Lung (tissue), 12 donors: ENCODE data around the gene RALGPS2. TPM values are rescaled to one million over a fixed set of nuclear protein-coding genes. Genes with fewer than 3 reads are reported as not detected.

Source experiments
- ATAC-seq: fragments of 200-7000 bp; cut with Tn5 transposase; one replicate; pipeline ENCODE4 v1.9.1; 2020; ENCODE audit warnings: moderate number of reproducible peaks; ENCODE audit not compliant: insufficient read depth, low FRiP score
- DNase-seq, 3 donors: peaks; one replicate each; pipeline ENCODE4 v3.0.0-alpha.2; 2013 to 2017
- H3K27ac ChIP-seq, 2 donors: one replicate each; pipeline ENCODE4 v1.5.1; 2013; ENCODE audit warnings: mild to moderate bottlenecking in 2 of 2, moderate library complexity in 2 of 2, control low read depth in 1 of 2, inconsistent platforms in 1 of 2, low read depth in 1 of 2, low read length in 1 of 2
- H3K27me3 ChIP-seq, 3 donors: one replicate each; pipeline ENCODE4 v1.5.1; 2013; ENCODE audit warnings: low read length in 2 of 3; ENCODE audit not compliant: control insufficient read depth in 3 of 3, insufficient read depth in 3 of 3
- H3K36me3 ChIP-seq, 4 donors: one replicate each; pipeline ENCODE4 v1.5.1; 2013; ENCODE audit warnings: low read length in 4 of 4, mild to moderate bottlenecking in 1 of 4, moderate library complexity in 1 of 4; ENCODE audit not compliant: control insufficient read depth in 4 of 4, insufficient read depth in 4 of 4
- H3K4me1 ChIP-seq, 5 donors: one replicate each; pipeline ENCODE4 v1.5.1; 2013; ENCODE audit warnings: low read length in 5 of 5, mild to moderate bottlenecking in 2 of 5, moderate library complexity in 1 of 5; ENCODE audit not compliant: control insufficient read depth in 5 of 5, insufficient read depth in 5 of 5
- H3K4me3 ChIP-seq: one replicate; pipeline ENCODE4 v1.5.1; 2013; ENCODE audit warnings: mild to moderate bottlenecking, control low read depth, moderate library complexity
- H3K9ac ChIP-seq, 2 donors: one replicate each; pipeline ENCODE4 v1.5.1; 2013; ENCODE audit warnings: low read length in 2 of 2, control low read depth in 1 of 2; ENCODE audit not compliant: insufficient read depth in 1 of 2
- H3K9me3 ChIP-seq, 4 donors: one replicate each; pipeline ENCODE4 v1.5.1; 2013; ENCODE audit warnings: low read length in 3 of 4, mild to moderate bottlenecking in 1 of 4, moderate library complexity in 1 of 4; ENCODE audit not compliant: control insufficient read depth in 4 of 4, insufficient read depth in 3 of 4
- WGBS, 2 donors: extraction: QIAGEN DNeasy Blood & Tissue Kit; methylation state at CpG; one replicate each; pipeline ENCODE4 v1.1.7; 2013; 5-methylcytosine and 5-hydroxymethylcytosine counted together
- polyA plus RNA-seq, 2 donors: library from polyadenylated mRNA; stranded (reverse); fragments of 200-250 nt; gene quantifications; one replicate each; pipeline ENCODE4 v1.2.1, GENCODE V29; 2013
- total RNA-seq, 2 donors: library from RNA; depleted of rRNA in 1 of 2; stranded (reverse); fragments of >200 nt in 1 of 2; gene quantifications; one replicate each; pipeline ENCODE4 v1.2.1, GENCODE V29; 2014 to 2021
- TF ChIP-seq, protein P1 (sequence below): IDR thresholded peaks from 2 replicates; pipeline ENCODE4 v1.5.1; 2012; ENCODE audit warnings: mild to moderate bottlenecking; ENCODE audit errors: control extremely low read depth, extremely low read depth
- donor health status: control.
- donor health status: control.
- donor health status: Bipolar disorder and iron deficiency.
- donor health status: healthy.
- donor health status: DM: yes; HTN: yes; CAD: no.

The RALGPS2 gene
- total and polyA plus RNA-seq, 4 donors, result 1.2 to 33.2 (median 5.1) TPM

DNA sequence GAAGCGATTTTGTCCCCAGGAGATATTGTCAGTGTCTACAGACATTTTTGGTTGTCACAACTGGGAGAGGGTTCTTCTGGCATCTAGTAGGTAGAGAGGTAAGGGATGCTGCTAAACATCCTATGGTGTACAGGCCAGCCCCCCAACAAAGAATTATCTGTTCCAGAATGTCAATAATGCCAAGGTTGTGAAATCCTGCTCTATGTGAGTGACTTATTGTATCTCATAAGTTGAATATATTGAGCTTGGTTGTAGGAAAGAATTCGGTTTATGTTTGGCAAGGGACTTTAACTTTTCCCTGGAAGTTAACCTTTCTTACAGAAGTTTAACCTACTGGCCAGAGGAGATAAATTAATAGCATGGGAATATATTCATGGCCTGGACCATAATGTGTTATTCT, 198.5 kb downstream of the RALGPS2 start:
- TF ChIP-seq, protein P1, sequence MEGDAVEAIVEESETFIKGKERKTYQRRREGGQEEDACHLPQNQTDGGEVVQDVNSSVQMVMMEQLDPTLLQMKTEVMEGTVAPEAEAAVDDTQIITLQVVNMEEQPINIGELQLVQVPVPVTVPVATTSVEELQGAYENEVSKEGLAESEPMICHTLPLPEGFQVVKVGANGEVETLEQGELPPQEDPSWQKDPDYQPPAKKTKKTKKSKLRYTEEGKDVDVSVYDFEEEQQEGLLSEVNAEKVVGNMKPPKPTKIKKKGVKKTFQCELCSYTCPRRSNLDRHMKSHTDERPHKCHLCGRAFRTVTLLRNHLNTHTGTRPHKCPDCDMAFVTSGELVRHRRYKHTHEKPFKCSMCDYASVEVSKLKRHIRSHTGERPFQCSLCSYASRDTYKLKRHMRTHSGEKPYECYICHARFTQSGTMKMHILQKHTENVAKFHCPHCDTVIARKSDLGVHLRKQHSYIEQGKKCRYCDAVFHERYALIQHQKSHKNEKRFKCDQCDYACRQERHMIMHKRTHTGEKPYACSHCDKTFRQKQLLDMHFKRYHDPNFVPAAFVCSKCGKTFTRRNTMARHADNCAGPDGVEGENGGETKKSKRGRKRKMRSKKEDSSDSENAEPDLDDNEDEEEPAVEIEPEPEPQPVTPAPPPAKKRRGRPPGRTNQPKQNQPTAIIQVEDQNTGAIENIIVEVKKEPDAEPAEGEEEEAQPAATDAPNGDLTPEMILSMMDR, result no peak
- 95% methylated on average over 2 of the region's 2 CpGs for WGBS, 2 donors
- no peak for DNase-seq

DNA sequence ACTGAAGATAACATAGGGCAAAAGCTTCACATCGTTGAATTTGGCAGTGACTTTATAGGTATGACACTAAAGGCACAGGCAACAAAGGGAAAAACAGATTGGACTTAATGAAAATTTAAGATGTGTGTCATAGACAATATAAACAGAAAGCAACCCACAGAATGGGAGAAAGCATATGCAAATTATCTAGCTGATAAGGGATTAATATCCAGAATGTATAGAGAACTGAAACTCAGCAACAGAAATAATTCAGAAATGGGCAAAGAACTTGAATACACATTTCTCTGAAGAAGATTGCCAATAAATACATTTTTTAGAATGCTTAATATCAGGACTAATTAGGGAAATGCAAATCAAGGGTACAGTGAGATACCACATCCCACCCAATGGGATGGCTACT, 201.0 kb downstream of the RALGPS2 start:
- WGBS, 2 donors, result 91 to 98% methylated on average over 1 of the region's 1 CpG
- Histone ChIP-seq H3K9ac (no peak overlapping the region), H3K27me3 (no peaks in the 10 kb centered on the region), H3K9me3 (peaks cover 0 to 4% (median 0%) of the 10 kb centered on the region in 4 donors), H3K4me3 (no peak overlapping the region), H3K36me3 (no peaks in the 10 kb centered on the region), H3K4me1 (peaks cover 0 to 4% (median 0%) of the 10 kb centered on the region in 5 donors), H3K27ac (no peak overlapping the region)
- ATAC-seq, result no peak
- TF ChIP-seq, protein P1, result no peak
- no peak for DNase-seq

More for the DNA sequence above, 198.5 kb downstream of the RALGPS2 start:
- Histone ChIP-seq H3K36me3 (no peaks in the 10 kb centered on the region), H3K4me1 (peaks cover 0 to 8% (median 3%) of the 10 kb centered on the region in 5 donors), H3K4me3 (no peak overlapping the region), H3K9ac (no peak overlapping the region), H3K9me3 (peaks cover 0 to 4% (median 0%) of the 10 kb centered on the region in 4 donors), H3K27ac (no peak overlapping the region), H3K27me3 (no peaks in the 10 kb centered on the region)
- no peak for ATAC-seq

DNA sequence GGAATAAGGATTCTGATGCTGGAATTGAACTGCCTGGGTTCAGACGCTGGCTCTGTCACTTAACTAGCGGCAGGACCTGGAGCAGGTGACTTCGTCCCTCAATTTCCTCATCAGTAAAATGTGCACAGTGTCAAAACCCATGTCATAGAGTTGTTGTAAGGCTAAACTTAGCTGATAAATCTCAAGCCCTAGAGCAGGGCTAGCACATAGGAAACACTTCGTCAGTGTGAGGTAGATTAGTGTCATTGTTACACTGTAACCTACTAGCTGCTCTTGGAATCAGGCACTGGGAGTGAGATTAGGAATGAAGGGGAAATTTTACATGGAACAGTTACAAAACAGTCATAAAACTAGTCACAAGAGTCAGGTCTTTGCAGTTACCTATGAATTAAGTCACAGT, 202.0 kb downstream of the RALGPS2 start:
- Histone ChIP-seq H3K4me3 (no peak overlapping the region), H3K4me1 (peaks cover 0 to 10% (median 1%) of the 10 kb centered on the region in 5 donors), H3K9ac (no peak overlapping the region), H3K27ac (no peak overlapping the region), H3K36me3 (no peaks in the 10 kb centered on the region), H3K9me3 (peaks cover 0 to 4% (median 0%) of the 10 kb centered on the region in 4 donors), H3K27me3 (no peaks in the 10 kb centered on the region)
- WGBS, 2 donors, result 95% methylated on average over 4 of the region's 4 CpGs
- TF ChIP-seq, protein P1, result no peak
- ATAC-seq, result no peak
- DNase-seq, result no peak

DNA sequence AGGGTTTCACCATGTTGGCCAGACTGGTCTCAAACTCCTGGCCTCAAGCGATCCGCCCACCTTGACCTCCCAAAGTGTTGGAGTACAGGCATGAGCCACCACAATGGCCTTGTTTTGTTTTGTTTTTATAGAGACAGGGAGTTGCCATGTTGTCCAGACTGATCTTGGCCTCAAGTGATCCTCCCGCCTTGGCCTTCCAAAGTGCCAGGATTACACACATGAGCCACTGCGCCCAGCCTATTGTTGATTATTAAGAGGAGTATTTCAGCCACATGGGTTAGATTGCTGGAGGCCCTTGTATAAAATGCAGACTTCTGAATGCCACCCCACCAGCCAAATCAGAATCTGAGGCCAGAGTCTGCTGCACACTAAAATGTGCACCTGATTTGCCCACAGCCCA, 203.0 kb downstream of the RALGPS2 start:
- ATAC-seq, result no peak
- H3K9me3 ChIP-seq, result peaks cover 0 to 4% (median 0%) of the 10 kb centered on the region in 4 donors
- WGBS, 2 donors, result 99% methylated on average over 4 of the region's 4 CpGs
- DNase-seq, result no peak
- peaks cover 3 to 20% (median 7%) of the 10 kb centered on the region in 5 donors for H3K4me1 ChIP-seq
- H3K27me3 ChIP-seq, result no peaks in the 10 kb centered on the region
- no peak overlapping the region for H3K27ac ChIP-seq
- no peak overlapping the region for H3K4me3 ChIP-seq
- no peak overlapping the region for H3K9ac ChIP-seq
- TF ChIP-seq, protein P1, result no peak
- H3K36me3 ChIP-seq, result no peaks in the 10 kb centered on the region
